ENCODE results near the gene DOK4.
"Not testable (repeated sequence)": the region's sequence is repeated elsewhere in the genome, so short reads cannot be mapped to it uniquely, and the experiment has no call there.

Gene DOK4

DNA sequence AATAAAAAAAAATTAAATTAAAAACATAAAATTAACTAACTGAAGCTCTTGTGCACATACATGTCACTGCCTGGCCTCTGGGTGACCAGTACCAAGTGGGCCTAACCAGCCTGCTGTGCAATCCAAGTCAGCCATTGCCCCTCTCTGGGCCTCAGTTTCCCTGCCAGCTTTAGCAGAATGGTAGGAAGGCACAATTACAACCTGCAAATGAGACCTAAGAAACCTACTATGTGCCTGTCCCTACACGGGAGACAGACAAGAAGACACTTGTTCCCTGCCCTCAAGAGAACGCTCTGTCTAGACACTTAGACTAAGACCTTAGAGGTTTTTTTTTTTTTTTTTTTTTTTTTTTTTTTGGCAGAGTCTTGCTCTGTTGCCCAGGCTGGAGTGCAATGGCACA lies 40.8 kb downstream of the DOK4 start:
- DNase-seq, result no peak

DNA sequence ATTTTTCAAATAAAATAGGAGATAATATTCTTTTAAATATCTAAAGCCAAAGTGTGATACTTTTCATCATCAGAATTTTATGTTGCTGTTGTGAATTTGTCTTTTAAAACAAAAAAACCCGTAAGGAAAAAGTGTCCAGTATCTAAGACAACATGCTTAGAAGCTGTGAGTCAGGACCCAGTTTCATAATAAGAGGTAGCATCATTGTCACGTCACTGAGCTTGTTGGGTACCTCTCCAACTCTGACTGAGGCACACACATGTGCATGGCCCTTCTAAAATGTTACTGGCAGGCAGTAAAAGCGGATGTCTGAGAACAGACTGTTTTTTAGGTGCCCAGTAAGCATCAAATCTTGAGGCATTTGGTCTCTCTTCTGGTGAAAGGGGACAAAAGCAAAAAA lies 41.6 kb downstream of the DOK4 start:
- DNase-seq, result no peak

DNA sequence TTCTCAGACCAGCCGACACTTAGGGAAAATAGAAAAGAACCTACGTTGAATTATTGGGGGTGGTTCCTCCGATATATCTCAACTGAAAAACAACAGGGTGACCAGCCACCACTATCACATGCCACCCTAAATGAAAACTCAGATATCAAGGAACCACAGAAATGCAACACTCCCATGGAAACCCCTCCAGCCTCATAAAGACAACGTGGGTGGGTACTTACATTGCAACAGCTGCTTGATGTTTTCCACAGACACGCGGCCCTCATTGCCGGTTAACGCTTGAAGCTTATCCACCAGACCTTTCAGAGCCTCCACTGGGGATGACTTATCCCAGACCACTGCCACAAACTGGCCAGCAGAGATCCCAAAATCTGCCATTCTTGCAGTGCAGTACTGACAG lies 45.7 kb downstream of the DOK4 start:
- DNase-seq, result not testable (repeated sequence)

DNA sequence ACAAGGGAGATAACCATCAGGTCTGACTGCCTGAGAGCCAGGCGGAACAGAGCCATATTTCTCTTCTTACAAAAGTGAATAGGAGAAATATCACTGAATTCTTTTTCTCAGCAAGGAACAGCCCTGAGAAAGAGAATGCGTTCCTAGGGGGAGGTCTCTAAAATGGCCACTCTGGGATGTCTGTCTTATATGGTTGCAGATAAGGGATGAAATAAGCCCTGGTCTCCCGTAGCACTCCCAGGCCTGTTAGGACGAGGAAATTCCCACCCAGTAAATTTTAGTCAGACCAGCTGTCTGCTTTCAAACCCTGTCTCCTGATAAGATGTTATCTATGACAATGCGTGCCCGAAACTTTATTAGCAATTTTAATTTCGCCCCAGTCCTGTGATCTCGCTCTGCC lies 46.3 kb downstream of the DOK4 start:
- DNase-seq, result not testable (repeated sequence)

DNA sequence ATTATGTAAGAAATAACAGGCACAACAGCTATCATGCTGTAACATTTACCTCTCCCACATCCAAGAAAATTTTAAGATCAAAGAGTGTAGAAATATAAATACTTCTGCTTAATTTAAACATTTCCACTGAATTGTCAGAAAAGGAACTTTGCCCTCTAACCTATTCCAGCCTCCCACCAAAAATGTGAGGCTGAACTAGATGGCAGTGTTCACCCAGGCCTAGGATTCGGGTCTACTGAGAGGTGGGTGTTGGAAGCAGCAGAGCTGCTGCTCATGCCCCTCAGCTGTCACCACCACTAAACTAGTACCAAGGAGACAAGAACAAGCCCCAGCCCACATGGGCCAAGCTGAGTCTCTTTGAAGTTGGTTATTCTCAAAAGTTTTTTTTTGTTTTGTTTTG lies 50.5 kb downstream of the DOK4 start:
- no peak for DNase-seq

DNA sequence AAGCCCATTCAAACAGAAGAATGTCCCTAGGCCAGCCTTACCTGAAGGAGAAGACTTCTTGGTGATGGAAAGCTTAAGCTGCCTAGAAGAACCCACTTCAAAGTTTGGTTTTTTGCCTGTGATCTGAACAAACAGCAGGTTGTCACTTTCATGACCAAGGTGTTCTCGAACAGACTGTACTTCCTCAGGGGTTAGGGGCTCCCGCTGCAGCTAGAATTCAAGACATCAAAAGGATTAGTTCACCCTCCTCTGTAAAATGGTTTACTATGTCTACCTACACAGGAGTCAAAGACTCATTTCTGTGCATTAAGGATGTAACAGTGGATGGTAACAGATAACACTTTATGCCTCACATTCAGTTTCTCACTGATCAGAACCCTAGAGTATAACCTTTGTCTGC lies 52.3 kb downstream of the DOK4 start:
- no peak for DNase-seq

DNA sequence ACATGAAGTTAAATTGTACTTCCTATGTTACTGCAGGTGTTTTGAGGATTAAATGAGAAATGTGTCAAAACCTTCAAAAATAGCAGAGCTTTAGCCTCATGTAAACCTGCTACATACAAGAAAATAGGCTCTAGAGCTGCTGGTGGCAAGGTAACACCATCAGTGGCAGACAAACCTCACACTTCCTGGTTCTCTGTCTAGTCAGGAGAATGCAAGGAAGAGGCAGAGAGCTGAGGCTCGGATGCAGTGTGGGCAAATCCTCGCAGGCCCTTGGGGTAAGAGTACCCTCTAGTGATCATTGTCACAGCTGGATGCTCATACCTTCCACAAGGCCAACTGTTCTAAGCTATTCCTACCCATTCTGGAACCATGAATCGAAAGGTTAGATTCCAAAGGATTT lies 53.3 kb downstream of the DOK4 start:
- DNase-seq, result no peak

DNA sequence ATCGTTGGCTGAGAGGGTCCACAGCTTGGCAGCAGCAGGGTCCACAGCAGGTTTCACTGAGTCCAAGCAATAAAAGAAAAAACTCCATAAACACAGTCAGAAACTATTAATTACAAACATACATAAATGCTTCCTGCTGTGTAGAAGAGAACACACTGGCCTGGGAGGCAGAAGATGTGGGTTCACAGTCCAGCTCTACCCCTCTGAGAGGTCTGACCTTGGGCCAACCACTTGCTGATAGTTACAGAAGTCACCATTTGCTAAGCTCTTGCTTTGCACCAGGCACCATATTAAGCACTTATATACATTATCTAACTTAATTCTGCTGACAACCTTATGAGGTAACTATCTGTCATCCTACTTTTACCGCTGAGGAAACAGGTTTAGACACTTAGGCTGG lies 53.8 kb downstream of the DOK4 start:
- no peak for DNase-seq

DNA sequence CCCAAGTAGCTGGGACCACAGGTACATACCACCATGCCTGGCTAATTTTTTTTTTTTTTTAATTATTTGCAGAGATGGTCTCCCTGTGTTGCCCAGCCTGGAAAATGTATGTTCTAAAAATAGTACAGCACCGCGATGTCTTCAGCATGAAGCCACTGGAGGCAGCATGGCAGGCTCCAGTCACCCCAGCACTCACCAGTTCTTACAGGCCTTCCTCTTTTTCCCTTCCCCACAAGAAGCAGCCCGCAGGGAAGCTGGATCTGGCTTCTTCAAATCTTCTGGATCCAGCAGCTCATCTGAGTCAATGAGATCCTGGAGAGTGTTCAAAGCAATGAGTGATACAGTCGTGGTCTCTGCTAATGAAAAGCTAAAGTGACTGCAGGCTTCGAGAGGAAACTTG lies 55.3 kb downstream of the DOK4 start:
- no peak for DNase-seq

DNA sequence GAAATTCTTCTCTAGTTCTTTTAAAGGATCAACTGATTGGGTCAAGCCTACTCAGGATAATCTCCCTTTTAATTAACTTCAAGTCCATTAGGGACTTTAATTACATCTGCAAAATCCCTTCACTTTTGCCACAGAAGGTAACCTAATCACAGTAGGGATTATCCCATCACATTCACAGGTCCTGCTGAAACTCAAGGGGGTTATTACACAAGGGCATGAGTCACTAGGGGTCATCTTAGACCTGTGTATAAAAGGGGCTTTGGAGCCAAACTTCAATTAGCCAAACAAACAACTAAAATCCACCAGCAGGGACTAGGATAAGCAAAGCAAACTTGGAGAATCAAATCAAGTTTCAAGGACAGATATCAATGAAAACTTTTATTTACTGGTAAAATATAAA lies 58.5 kb downstream of the DOK4 start:
- no peak for DNase-seq

DNA sequence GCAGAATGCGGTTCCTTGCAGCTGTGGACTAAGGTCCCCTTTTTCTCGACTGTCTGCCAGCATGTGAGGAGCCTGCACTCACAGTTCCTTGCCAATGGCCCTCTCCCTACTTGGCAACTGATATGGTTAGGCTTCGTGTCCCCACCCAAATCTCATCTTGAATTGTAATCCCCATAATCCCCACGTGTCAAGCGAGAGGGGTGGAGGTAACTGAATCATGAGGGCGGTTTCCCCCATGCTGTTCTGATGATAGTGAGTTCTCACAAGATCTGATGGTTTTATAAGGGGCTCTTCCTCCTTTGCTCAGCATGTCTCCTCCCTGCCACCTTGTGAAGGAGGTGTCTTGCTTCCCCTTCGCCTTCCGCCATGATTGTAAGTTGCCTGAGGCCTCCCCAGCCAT lies 59.0 kb downstream of the DOK4 start:
- no peak for DNase-seq

DNA sequence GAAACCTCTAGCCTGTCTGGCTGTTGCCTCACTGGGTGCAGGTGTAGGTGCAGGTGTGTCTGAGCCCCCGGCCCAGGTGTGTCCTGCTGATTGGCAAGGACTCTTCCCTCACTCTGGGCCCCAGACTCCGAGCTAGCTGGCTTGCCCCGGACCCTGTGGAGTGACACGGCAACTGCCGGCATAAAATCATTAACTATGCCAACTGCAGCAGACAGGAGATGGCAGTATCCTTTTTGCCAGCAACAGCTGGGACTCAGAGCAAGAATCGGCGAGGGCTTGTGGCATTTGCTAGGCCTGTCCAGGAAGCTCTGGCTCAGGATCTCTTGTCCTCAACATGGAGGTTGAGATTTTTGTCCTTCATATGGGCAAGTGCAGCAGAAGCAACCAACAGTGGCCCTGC lies 59.9 kb downstream of the DOK4 start:
- no peak for DNase-seq

DNA sequence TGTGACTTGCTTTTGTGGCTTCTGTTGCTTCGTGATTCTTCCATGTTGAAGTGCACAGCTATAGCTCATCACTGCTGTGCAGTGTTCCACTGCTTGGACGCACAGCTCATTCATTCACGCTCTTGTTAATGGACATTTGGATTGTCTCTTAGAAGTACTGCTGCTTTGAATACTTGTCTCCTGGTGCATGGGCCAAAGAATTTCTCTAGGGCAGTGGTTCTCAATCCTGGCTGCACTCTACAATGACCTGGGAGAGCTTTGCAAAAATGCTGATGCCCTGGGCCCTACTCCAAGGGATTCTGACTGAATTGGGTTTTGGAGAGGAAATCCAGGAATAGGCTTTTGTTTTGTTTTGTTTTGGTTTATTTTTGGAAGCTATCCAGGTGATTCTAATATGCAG lies 61.7 kb downstream of the DOK4 start:
- DNase-seq, result no peak

DNA sequence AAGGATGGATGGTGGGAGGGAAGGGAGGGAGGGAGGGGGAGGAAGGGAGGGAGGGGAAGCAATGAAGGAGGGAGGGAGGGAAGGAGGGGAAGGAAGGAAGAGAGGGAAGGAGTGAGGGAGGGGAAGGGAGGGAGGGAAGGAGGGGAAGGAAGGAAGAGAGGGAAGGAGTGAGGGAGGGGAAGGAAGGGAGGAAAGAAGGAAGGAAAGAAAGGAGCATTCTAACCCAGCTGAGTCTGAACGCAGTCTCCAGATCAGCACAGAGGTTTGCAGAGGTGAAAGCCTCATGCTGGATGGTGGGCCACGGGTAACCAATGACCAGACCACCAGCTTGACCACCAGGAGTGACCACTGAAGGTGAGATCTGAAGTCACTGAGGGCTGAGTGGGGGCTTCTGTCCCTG lies 63.1 kb downstream of the DOK4 start:
- DNase-seq, result no peak

DNA sequence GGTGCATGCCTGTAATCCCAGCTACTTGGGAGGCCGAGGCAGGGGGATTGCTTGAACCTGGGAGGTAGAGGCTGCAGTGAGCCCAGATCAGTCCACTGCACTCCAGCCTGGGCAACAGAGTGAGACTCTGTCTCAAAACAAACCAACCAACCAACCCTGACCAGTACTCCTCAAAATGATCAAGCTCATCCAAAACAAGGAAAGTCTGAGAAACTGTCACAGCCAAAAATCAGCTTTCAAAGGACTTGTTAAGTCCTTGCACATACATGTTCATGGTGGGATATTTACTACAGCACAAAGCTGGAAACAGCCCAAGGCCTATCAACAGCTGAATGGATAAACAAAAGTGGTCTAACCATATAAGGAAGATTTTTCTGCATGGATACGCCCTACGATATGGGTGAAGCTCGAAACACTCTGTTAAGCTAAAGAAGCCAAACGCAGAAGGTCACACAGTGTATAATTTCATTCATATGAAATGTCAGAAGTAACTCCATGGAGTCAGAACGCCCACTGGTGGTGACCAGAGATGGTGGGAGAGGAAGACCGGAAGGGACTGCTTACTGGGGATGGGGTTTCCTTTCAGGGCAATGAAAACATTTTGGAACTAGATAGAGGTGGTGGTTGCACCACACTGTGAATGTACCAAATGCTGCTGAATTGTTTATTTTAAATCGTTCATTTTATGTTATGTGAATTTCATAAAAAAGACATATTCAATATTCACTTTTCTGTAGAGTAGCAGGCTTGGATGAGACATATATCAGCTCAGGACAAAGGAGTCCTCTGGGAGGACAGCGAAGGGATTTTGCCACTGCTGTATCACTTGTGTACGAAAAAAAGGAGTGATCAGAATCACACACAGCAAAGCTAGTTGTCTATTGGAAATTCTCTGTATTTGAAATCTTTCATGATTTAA lies 64.0 kb downstream of the DOK4 start:
- peak in 1 of 3 experiments; percentile 43 for DNase-seq

Measured in NCI-H1417 (cell line).